CD4-positive, CD25-positive, alpha-beta regulatory T cell (primary cell): ENCODE results near the gene SDF4. TPM values are rescaled to one million over a fixed set of nuclear protein-coding genes. Genes with fewer than 3 reads are reported as not detected.

Source experiments
- ATAC-seq, 2 donors: fragments of 150-1000 bp; cut with Tn5 transposase; one replicate each; pipeline ENCODE4 v1.10.0; 2021; ENCODE audit warnings: low read depth in 2 of 2, moderate number of reproducible peaks in 2 of 2, moderate library complexity in 1 of 2
- DNase-seq, 3 donors: peaks; one replicate each; pipeline versions ENCODE4 v3.0.0 to v3.0.0-alpha.2; 2012 to 2022; ENCODE audit warnings: mixed read lengths in 1 of 3
- H3K27ac ChIP-seq: one replicate; pipeline ENCODE4 v1.7.0; 2013; ENCODE audit warnings: mild to moderate bottlenecking, low read length; ENCODE audit not compliant: insufficient read depth, poor library complexity, severe bottlenecking
- H3K27me3 ChIP-seq: one replicate; pipeline ENCODE4 v1.7.0; 2013; ENCODE audit warnings: low read length; ENCODE audit not compliant: control insufficient read depth, insufficient read depth
- H3K36me3 ChIP-seq: one replicate; pipeline ENCODE4 v1.7.0; 2013; ENCODE audit warnings: mild to moderate bottlenecking, low read length, moderate library complexity; ENCODE audit not compliant: control insufficient read depth, insufficient read depth
- H3K4me1 ChIP-seq: 2 replicates; pipeline ENCODE4 v1.7.0; 2013; ENCODE audit warnings: mild to moderate bottlenecking, low read length; ENCODE audit not compliant: insufficient read depth, control insufficient read depth, poor library complexity, severe bottlenecking
- H3K4me3 ChIP-seq: one replicate; pipeline ENCODE4 v1.7.0; 2013; ENCODE audit warnings: low read depth, mild to moderate bottlenecking, low read length, moderate library complexity
- H3K9me3 ChIP-seq, 2 experiments: 1 replicate in 1 of 2; 2 replicates in 1 of 2; pipeline ENCODE4 v1.7.0; 2013; ENCODE audit warnings: low read length in 2 of 2, mild to moderate bottlenecking in 1 of 2, moderate library complexity in 1 of 2; ENCODE audit not compliant: control insufficient read depth in 2 of 2
- H3K27ac Mint-ChIP-seq, 3 donors: one replicate each; pipeline ENCODE4 v1.8.0; 2020 to 2022; ENCODE audit warnings: mild to moderate bottlenecking in 3 of 3, mixed read lengths in 3 of 3, moderate library complexity in 2 of 3
- H3K27me3 Mint-ChIP-seq: one replicate; pipeline ENCODE4 v1.8.0; 2022; ENCODE audit warnings: mild to moderate bottlenecking, mixed read lengths
- H3K36me3 Mint-ChIP-seq: one replicate; pipeline ENCODE4 v1.8.0; 2020; ENCODE audit warnings: mixed read lengths
- H3K4me1 Mint-ChIP-seq, 4 donors: one replicate each; pipeline ENCODE4 v1.8.0; 2020 to 2022; ENCODE audit warnings: mixed read lengths in 4 of 4, mild to moderate bottlenecking in 1 of 4
- H3K4me3 Mint-ChIP-seq, 4 donors: one replicate each; pipeline ENCODE4 v1.8.0; 2020 to 2022; ENCODE audit warnings: mild to moderate bottlenecking in 4 of 4, mixed read lengths in 4 of 4, moderate library complexity in 3 of 4
- H3K9me3 Mint-ChIP-seq, 7 donors: one replicate each; pipeline ENCODE4 v1.8.0; 2020 to 2022; ENCODE audit warnings: mixed read lengths in 7 of 7, mild to moderate bottlenecking in 3 of 7, moderate library complexity in 2 of 7
- polyA plus RNA-seq, 4 donors: library from polyadenylated mRNA; unstranded; fragments of 300-500 nt; fragmentation: Illumina TruSeq; gene quantifications; one replicate each; pipeline ENCODE4 v1.2.3, GENCODE V29; 2021
- total RNA-seq: library from RNA; stranded (reverse); gene quantifications from one replicate; pipeline ENCODE4 v1.2.3, GENCODE V29; 2022

The SDF4 gene
- total and polyA plus RNA-seq, 5 donors from 2014 or later: 70.3 to 165 (median 103) TPM

DNA sequence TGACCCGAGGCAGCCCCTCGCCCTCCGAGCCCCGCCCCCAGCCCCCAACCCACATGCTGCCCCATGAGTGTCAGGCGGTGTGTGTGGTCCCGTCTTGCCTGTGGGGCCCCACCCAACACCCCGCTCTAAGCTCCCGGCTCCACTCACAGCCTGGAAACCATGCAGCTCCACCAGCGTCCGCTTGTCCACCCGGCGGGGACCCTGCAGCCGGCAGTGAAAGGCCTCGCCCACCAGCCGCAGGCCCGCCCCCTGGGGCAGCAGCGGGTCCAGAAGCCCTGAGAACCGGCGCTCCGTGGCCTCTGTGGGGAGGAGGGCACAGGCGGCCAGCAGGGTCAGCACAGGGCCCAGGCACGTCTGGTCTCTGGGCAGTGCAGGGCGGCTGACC lies 12.0 kb upstream of the SDF4 start:
- peaks cover 4% of the 10 kb centered on the region for H3K27me3 Mint-ChIP-seq
- H3K36me3 Mint-ChIP-seq: no peaks in the 10 kb centered on the region
- no peak overlapping the region for H3K27ac ChIP-seq
- H3K9me3 ChIP-seq: no peaks in the 10 kb centered on the region
- no peak overlapping the region for H3K4me3 ChIP-seq
- H3K4me1 ChIP-seq: peaks cover 4% of the 10 kb centered on the region
- H3K27me3 ChIP-seq: no peaks in the 10 kb centered on the region
- H3K4me1 Mint-ChIP-seq: no peaks in the 10 kb centered on the region
- H3K9me3 Mint-ChIP-seq: no peaks in the 10 kb centered on the region
- no peak overlapping the region for H3K27ac Mint-ChIP-seq
- H3K36me3 ChIP-seq: no peaks in the 10 kb centered on the region
- ATAC-seq (no peak), DNase-seq (no peak)
- H3K4me3 Mint-ChIP-seq: no peak overlapping the region

DNA sequence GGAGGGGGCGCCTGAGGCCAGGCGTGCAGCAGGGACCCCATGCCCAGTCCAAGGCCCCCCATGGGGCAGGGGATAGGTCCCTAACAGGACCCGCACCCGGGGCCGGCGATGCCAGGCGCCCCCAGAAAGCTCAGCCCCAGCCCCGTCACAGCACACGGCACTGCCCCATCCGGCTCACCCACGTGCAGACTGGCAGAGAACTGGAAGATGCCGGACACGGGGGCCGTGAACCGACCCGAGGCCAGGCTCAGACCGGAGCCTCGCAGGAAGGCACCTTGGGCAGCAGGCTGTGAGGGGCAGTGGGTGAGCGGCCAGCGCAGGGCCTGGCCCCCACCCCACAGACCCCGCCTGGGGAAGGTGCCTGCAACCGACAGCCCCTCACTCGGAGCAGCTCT lies 11.5 kb upstream of the SDF4 start:
- Mint-ChIP-seq H3K4me3 (no peak overlapping the region), H3K9me3 (no peaks in the 10 kb centered on the region), H3K27ac (no peak overlapping the region), H3K36me3 (no peaks in the 10 kb centered on the region), H3K4me1 (no peaks in the 10 kb centered on the region), H3K27me3 (peaks cover 4% of the 10 kb centered on the region)
- Histone ChIP-seq H3K4me3 (no peak overlapping the region), H3K36me3 (no peaks in the 10 kb centered on the region), H3K27ac (no peak overlapping the region), H3K27me3 (no peaks in the 10 kb centered on the region), H3K9me3 (no peaks in the 10 kb centered on the region), H3K4me1 (peaks cover 4% of the 10 kb centered on the region)
- DNase-seq (no peak), ATAC-seq (no peak)

- no peak overlapping the region for H3K4me3 Mint-ChIP-seq
- H3K4me1 Mint-ChIP-seq: no peaks in the 10 kb centered on the region
- no peak for ATAC-seq
These were observed 10.9 kb upstream of the SDF4 start for GRCh38 chr1:1242461-1243265.

DNA sequence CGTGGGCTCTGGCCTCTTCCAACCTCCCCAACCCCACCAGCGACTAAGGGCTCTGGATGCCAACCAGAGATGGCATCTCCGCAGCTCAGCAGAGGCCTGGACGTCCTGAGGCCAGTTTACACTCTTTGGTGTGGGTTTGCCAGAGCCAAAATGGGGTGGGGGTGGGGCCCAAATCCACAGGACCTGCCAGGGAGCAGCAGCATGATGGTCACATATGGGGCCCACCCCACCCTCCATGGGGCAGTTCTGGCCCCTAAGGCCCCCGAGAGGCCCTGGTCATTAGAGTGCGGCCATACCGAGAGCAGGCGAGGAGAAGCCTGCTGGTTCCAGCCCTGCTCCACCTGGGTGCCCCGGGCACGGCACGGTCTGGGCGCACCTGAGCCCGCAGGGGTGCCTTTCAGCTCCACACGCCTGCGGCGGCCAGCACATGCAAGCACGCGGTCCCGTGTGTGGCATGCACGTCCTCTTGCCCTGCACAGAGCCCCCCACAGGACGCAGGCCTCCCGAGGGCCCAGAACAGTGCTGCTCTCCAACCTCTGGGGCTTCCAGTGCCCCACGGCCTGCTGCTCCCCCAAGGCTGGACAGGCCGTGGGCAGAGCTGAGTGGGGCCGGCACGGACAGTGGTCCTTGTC lies 9.9 kb upstream of the SDF4 start:
- Mint-ChIP-seq H3K27me3 (no peaks in the 10 kb centered on the region), H3K27ac (no peak overlapping the region), H3K9me3 (no peaks in the 10 kb centered on the region), H3K4me3 (no peak overlapping the region), H3K4me1 (no peaks in the 10 kb centered on the region), H3K36me3 (no peaks in the 10 kb centered on the region)
- no peaks in the 10 kb centered on the region for H3K27me3 ChIP-seq
- no peak overlapping the region for H3K4me3 ChIP-seq
- H3K36me3 ChIP-seq: no peaks in the 10 kb centered on the region
- ATAC-seq (no peak), DNase-seq (no peak)
- H3K9me3 ChIP-seq: no peaks in the 10 kb centered on the region
- no peak overlapping the region for H3K27ac ChIP-seq
- peaks cover 2% of the 10 kb centered on the region for H3K4me1 ChIP-seq

More at GRCh38 chr1:1242461-1243265, 10.9 kb upstream of the SDF4 start:
- no peaks in the 10 kb centered on the region for H3K27me3 ChIP-seq
- no peak for DNase-seq
- Mint-ChIP-seq H3K36me3 (no peaks in the 10 kb centered on the region), H3K27me3 (no peaks in the 10 kb centered on the region), H3K9me3 (no peaks in the 10 kb centered on the region), H3K27ac (no peak overlapping the region)
- peaks cover 4% of the 10 kb centered on the region for H3K4me1 ChIP-seq
- H3K27ac ChIP-seq: no peak overlapping the region
- no peaks in the 10 kb centered on the region for H3K9me3 ChIP-seq
- no peaks in the 10 kb centered on the region for H3K36me3 ChIP-seq
- no peak overlapping the region for H3K4me3 ChIP-seq

DNA sequence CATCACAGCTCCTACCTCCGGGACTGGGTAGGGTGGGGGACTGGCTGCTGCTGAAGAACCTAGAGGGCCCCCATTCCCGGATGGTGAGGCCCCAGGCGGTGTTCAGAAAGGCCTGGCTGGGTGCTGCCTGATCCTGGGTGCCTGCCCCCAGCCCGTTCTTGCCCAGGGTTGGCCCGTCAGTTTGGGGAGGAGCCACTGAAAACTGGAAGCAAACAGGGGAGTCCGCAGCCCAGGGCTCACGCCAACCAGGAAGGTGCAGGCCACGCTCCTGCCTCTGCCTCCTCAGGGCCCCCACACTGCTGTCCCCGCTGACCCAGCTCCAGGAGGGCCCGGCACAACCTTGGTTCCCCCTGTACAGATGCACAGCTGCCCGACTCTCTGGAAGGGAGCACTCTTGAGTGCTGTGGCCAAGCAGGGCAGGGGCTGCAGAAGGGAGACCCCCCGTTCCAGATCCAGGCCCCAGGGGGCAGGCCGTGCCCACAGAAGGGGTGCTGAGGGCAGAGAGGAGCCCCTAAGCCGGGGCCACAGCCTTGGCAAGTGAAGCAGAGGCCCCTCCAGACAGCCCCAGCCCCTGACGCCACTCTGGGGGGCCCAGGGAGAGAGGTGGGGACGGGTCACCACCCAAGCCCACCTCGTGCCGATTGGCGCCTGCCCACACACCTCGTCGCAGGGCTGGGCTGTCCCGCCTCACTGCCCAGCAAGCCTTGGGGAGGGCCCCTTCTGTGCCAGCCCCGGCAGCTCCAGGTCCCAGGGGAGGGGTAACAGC lies 9.2 kb upstream of the SDF4 start:
- no peaks in the 10 kb centered on the region for H3K36me3 ChIP-seq
- H3K4me1 ChIP-seq: no peaks in the 10 kb centered on the region
- no peak overlapping the region for H3K27ac ChIP-seq
- H3K4me3 ChIP-seq: no peak overlapping the region
- Mint-ChIP-seq H3K27me3 (no peaks in the 10 kb centered on the region), H3K9me3 (no peaks in the 10 kb centered on the region), H3K4me3 (no peak overlapping the region), H3K27ac (no peak overlapping the region), H3K36me3 (no peaks in the 10 kb centered on the region), H3K4me1 (no peaks in the 10 kb centered on the region)
- no peak for DNase-seq
- H3K27me3 ChIP-seq: no peaks in the 10 kb centered on the region
- no peaks in the 10 kb centered on the region for H3K9me3 ChIP-seq
- no peak for ATAC-seq

GRCh38 chr1:1240348-1240732 lies 8.5 kb upstream of the SDF4 start:
- H3K4me1 ChIP-seq: no peaks in the 10 kb centered on the region
- H3K4me3 ChIP-seq: no peak overlapping the region
- DNase-seq (no peak), ATAC-seq (no peak)
- H3K27ac ChIP-seq: no peak overlapping the region
- H3K27ac Mint-ChIP-seq: no peak overlapping the region
- no peaks in the 10 kb centered on the region for H3K9me3 ChIP-seq
- no peaks in the 10 kb centered on the region for H3K4me1 Mint-ChIP-seq
- no peaks in the 10 kb centered on the region for H3K36me3 ChIP-seq
- no peak overlapping the region for H3K4me3 Mint-ChIP-seq
- H3K36me3 Mint-ChIP-seq: no peaks in the 10 kb centered on the region
- H3K27me3 ChIP-seq: no peaks in the 10 kb centered on the region
- H3K9me3 Mint-ChIP-seq: no peaks in the 10 kb centered on the region
- no peaks in the 10 kb centered on the region for H3K27me3 Mint-ChIP-seq

GRCh38 chr1:1239614-1240347 lies 8.0 kb upstream of the SDF4 start:
- Mint-ChIP-seq H3K4me1 (peaks cover 0 to 3% (median 0%) of the 10 kb centered on the region in 4 donors), H3K9me3 (no peaks in the 10 kb centered on the region), H3K27me3 (no peaks in the 10 kb centered on the region), H3K27ac (no peak overlapping the region), H3K4me3 (no peak overlapping the region), H3K36me3 (no peaks in the 10 kb centered on the region)
- no peak for ATAC-seq
- no peak overlapping the region for H3K27ac ChIP-seq
- H3K4me1 ChIP-seq: no peaks in the 10 kb centered on the region
- H3K4me3 ChIP-seq: no peak overlapping the region
- H3K36me3 ChIP-seq: no peaks in the 10 kb centered on the region
- H3K27me3 ChIP-seq: no peaks in the 10 kb centered on the region
- DNase-seq: no peak
- no peaks in the 10 kb centered on the region for H3K9me3 ChIP-seq
